MCF 10A (cell line): ENCODE results near the gene CDHR4. TPM values are rescaled to one million over a fixed set of nuclear protein-coding genes. Genes with fewer than 3 reads are reported as not detected.
"Not testable (repeated sequence)": the region's sequence is repeated elsewhere in the genome, so short reads cannot be mapped to it uniquely, and the experiment has no call there.

Source experiments
- BruUV-seq: library from RNA; stranded (reverse); fragments of 400-500 nt; replicated peaks from 2 replicates; lab custom pipeline; 2021; lab: Mats Ljungman, UMichigan
- CTCF ChIA-PET: fragments of 300-600 bp; sonication (Branson Sonifier 250); formaldehyde crosslinking; extraction: SDS; loops from one replicate; lab custom pipeline; 2021; ENCODE audit warnings: antibody characterized with exemption, inconsistent platforms; lab: Yijun Ruan, JAX
- POLR2A ChIA-PET: fragments of 300-600, 350-650 bp; sonication (Branson Sonifier 250); formaldehyde crosslinking; extraction: SDS; loops from one replicate; lab custom pipeline; 2020; ENCODE audit warnings: antibody characterized with exemption, inconsistent platforms; lab: Yijun Ruan, JAX
- DNase-seq: peaks from one replicate; pipeline ENCODE4 v3.0.0-alpha.2; 2018; ENCODE audit not compliant: unreplicated experiment
- H3K27ac Mint-ChIP-seq: one replicate; pipeline ENCODE4 v1.8.0; 2022; ENCODE audit warnings: mild to moderate bottlenecking, low read depth, mixed read lengths; ENCODE audit not compliant: unreplicated experiment
- H3K27me3 Mint-ChIP-seq: one replicate; pipeline ENCODE4 v1.8.0; 2022; ENCODE audit warnings: mixed read lengths; ENCODE audit not compliant: insufficient read depth, unreplicated experiment
- H3K36me3 Mint-ChIP-seq: one replicate; pipeline ENCODE4 v1.8.0; 2022; ENCODE audit warnings: mild to moderate bottlenecking, moderate library complexity, mixed read lengths; ENCODE audit not compliant: insufficient read depth, unreplicated experiment
- H3K4me1 Mint-ChIP-seq: one replicate; pipeline ENCODE4 v1.8.0; 2022; ENCODE audit warnings: mixed read lengths; ENCODE audit not compliant: insufficient read depth, unreplicated experiment
- H3K4me3 Mint-ChIP-seq: one replicate; pipeline ENCODE4 v1.8.0; 2022; ENCODE audit warnings: mild to moderate bottlenecking, moderate library complexity, mixed read lengths; ENCODE audit not compliant: unreplicated experiment
- H3K9me3 Mint-ChIP-seq: one replicate; pipeline ENCODE4 v1.8.0; 2022; ENCODE audit warnings: mixed read lengths; ENCODE audit not compliant: unreplicated experiment
- CTCF ChIP-seq: fragments of 200-600 bp; IDR thresholded peaks from one replicate; pipeline ENCODE4 v1.8.0; 2022; ENCODE audit warnings: antibody characterized with exemption, mild to moderate bottlenecking; ENCODE audit not compliant: unreplicated experiment
- intact Hi-C: fragments of 100-400 bp; cut with micrococcal nuclease; formaldehyde crosslinking; loops from 2 replicates; pipeline ENCODE4 v1.14.1; 2022
- total RNA-seq: library from RNA; stranded (reverse); gene quantifications from 2 replicates; pipeline ENCODE4 v1.2.3, GENCODE V29; 2022

Gene CDHR4
- total RNA-seq, 1 experiment from 2014 or later: 1.1 TPM

DNA sequence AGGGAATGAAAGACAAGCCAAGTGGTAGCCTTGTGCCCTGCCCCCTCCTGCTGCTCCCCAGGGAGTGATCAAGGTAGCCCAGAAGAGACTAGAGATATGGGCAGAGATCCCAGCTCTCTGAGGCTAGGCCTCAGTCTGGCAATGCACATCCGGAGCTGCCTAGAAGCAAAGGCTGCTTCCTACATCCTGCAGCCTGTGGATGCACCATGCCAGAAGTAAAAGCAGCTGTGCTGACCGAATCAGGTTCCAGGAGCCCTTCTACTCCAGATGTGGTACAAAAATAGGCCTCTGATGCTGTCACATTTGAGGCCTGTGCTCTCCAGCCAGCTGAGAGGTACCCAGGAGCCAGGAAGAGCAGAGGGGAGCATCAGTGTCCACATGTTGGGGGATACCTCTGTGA is 40.7 kb upstream of the CDHR4 start:
- POLR2A ChIA-PET: interaction anchor here (0.7 to 2.1 kb wide), 2 partner anchors 37 to 164 kb away, joined by 4 to 30 read pairs; partner anchors contain the start of gene INKA1
- no TSS peak for BruUV-seq
- Mint-ChIP-seq H3K27me3 (no peaks in the 10 kb centered on the region), H3K4me1 (no peaks in the 10 kb centered on the region), H3K4me3 (no peak overlapping the region), H3K9me3 (no peaks in the 10 kb centered on the region), H3K27ac (no peak overlapping the region), H3K36me3 (no peaks in the 10 kb centered on the region)
- TF ChIP-seq CTCF: no peak
- DNase-seq: no peak
- intact Hi-C loops: no loop called here
- CTCF ChIA-PET: interaction anchor here (0.6 to 11.3 kb wide), 13 partner anchors 9 to 400 kb away, joined by 3 to 201 read pairs (median 3); partner anchors contain the start of genes CDHR4, INKA1 and MST1R

DNA sequence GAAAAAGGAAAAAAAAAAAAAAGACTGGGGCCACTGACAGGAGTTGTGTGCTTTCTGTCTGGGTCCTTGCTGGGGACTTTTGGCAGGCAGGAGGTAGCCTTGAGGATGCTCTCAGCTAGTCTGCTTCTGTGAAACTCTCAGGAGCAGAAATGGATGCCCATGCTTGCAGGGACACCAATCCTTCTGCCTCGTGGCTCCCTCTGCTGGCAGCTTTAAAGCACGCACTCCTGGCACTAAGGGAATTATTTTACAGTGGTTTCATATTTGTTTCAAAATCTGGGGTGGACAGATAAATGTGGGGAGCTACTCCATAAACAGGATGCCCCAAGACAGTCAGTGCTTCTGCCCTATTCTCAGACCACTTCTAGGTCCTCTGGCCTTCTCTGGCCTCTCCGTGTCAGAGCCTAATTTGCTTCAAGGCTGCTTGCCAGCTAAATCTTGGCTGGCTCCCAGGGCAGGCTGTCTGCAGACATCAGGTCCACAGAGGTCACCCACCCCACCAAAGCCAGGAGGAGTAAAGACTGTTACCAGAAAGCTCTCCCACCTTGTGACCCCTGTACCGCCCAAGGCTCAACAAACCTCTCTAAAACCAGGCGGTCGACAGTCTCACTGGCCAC is 39.6 kb upstream of the CDHR4 start:
- DNase-seq: peak; percentile 85
- no TSS peak for BruUV-seq
- no peaks in the 10 kb centered on the region for H3K9me3 Mint-ChIP-seq
- intact Hi-C loops: loop anchor here (1.0 to 5.0 kb wide), 4 partner anchors 37 to 136 kb away; partner anchors contain the start of gene GMPPB
- no peak overlapping the region for H3K4me3 Mint-ChIP-seq
- ChIA-PET POLR2A (interaction anchor here (0.5 to 2.1 kb wide), 8 partner anchors 34 to 119 kb away, joined by 3 to 30 read pairs (median 4); partner anchors contain the start of genes CDHR4, GMPPB and INKA1), CTCF (interaction anchor here (0.5 to 11.3 kb wide), 56 partner anchors 9 to 411 kb away, joined by 3 to 201 read pairs (median 4); partner anchors contain the start of genes CAMKV, CDHR4, GMPPB and INKA1)
- H3K4me1 Mint-ChIP-seq: no peaks in the 10 kb centered on the region
- H3K27ac Mint-ChIP-seq: no peak overlapping the region
- peaks cover 4% of the 10 kb centered on the region for H3K36me3 Mint-ChIP-seq
- TF ChIP-seq CTCF: peak; percentile 84
- no peaks in the 10 kb centered on the region for H3K27me3 Mint-ChIP-seq

- H3K4me3 Mint-ChIP-seq: no peak overlapping the region
- intact Hi-C loops: no loop called here
- TF ChIP-seq CTCF: no peak
- H3K36me3 Mint-ChIP-seq: peaks cover 8% of the 10 kb centered on the region
- no peaks in the 10 kb centered on the region for H3K9me3 Mint-ChIP-seq
- POLR2A ChIA-PET: no interaction called here
- H3K27me3 Mint-ChIP-seq: no peaks in the 10 kb centered on the region
- no peaks in the 10 kb centered on the region for H3K4me1 Mint-ChIP-seq
- H3K27ac Mint-ChIP-seq: no peak overlapping the region
- no peak for DNase-seq
- no TSS peak for BruUV-seq
- CTCF ChIA-PET: interaction anchor here (1.1 kb wide), 1 partner anchor 10 kb away, joined by 3 read pairs; no protein-coding TSS in a partner anchor
Observed at GRCh38 chr3:49831341-49831740, 31.7 kb upstream of the CDHR4 start.

- no peaks in the 10 kb centered on the region for H3K9me3 Mint-ChIP-seq
- DNase-seq: no peak
- intact Hi-C loops: no loop called here
- no peak overlapping the region for H3K4me3 Mint-ChIP-seq
- TF ChIP-seq CTCF: no peak
- H3K27ac Mint-ChIP-seq: no peak overlapping the region
- no TSS peak for BruUV-seq
- no peaks in the 10 kb centered on the region for H3K27me3 Mint-ChIP-seq
- no peaks in the 10 kb centered on the region for H3K36me3 Mint-ChIP-seq
- ChIA-PET POLR2A (no interaction called here), CTCF (interaction anchor here (1.1 to 1.9 kb wide), 3 partner anchors 13 to 22 kb away, joined by 3 to 19 read pairs (median 3); partner anchors contain the start of genes INKA1 and UBA7)
- H3K4me1 Mint-ChIP-seq: no peaks in the 10 kb centered on the region
Observed at GRCh38 chr3:49826016-49826415, 26.3 kb upstream of the CDHR4 start.

DNA sequence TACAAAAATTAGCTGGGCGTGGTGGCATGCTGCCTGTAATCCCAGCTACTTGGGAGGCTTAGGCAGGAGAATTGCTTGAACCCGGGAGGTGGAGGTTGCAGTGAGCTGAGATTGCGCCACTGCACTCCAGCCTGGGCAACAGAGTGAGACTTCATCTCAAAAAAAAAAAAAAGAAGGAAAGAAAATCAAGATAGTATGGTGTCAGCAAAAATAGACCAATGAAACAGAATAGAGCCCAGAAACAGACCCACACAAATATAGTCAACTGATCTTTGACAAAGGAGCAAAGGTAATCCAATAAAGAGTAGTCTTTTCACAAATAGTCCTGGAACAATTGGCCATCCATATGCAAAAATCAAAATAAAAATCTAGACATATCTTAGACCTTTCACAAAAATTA is 23.5 kb upstream of the CDHR4 start:
- CTCF ChIA-PET: interaction anchor here (0.7 to 2.4 kb wide), 2 partner anchors 12 to 16 kb away, joined by 3 to 9 read pairs; no protein-coding TSS in a partner anchor
- BruUV-seq, POLR2A ChIA-PET, H3K4me3 Mint-ChIP-seq, H3K27ac Mint-ChIP-seq, H3K27me3 Mint-ChIP-seq, H3K36me3 Mint-ChIP-seq, H3K9me3 Mint-ChIP-seq, intact Hi-C loops, H3K4me1 Mint-ChIP-seq, DNase-seq: not testable (repeated sequence)
